Stimulated activated effector memory CD8-positive, alpha-beta T cell treated with anti-CD3 and anti-CD28 coated beads, Interleukin-12 subunit alpha, Interleukin-12 subunit beta, amount 100 ng/mL, for 72 hours (primary cell): ENCODE data around the gene CEACAM16.
A peak's percentile ranks its signal among the peaks of the same experiment; 100 is the strongest.

Source experiments
- ATAC-seq: fragments of 150-1000 bp; cut with Tn5 transposase; 2 replicates; pipeline ENCODE4 v1.10.0; 2021
- DNase-seq, 2 donors: peaks; one replicate each; pipeline ENCODE4 v3.0.0; 2021 to 2022; ENCODE audit warnings: low spot score in 2 of 2
- H3K27ac Mint-ChIP-seq: one replicate; pipeline ENCODE4 v1.8.0; 2022; ENCODE audit warnings: mild to moderate bottlenecking, mixed read lengths
- H3K36me3 Mint-ChIP-seq: one replicate; pipeline ENCODE4 v1.8.0; 2022; ENCODE audit warnings: mild to moderate bottlenecking, mixed read lengths
- H3K4me1 Mint-ChIP-seq: one replicate; pipeline ENCODE4 v1.8.0; 2022; ENCODE audit warnings: mixed read lengths
- H3K4me3 Mint-ChIP-seq: one replicate; pipeline ENCODE4 v1.8.0; 2022; ENCODE audit warnings: mild to moderate bottlenecking, mixed read lengths
- H3K9me3 Mint-ChIP-seq: one replicate; pipeline ENCODE4 v1.8.0; 2022; ENCODE audit warnings: mixed read lengths

Gene CEACAM16

DNA sequence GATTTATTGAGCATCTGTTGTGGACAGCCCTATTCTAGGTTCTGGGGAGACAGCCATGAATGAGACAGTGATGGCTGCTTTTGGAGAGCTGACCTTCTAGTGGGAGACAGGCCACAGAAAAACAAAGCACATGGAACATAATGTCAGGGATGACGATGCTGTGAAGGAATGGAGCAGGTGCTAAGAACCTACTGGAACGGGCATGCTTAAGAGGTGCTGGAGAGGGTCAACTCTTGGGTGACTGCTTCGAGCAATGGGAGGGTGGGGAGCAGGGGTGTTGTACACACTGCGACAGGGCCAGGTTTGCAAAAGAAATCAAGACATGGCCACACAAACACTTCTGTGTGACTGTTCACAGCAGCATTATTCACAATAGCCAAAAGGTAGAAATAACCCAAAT is 12.1 kb upstream of the CEACAM16 start:
- H3K36me3 Mint-ChIP-seq: peaks cover 5% of the 10 kb centered on the region
- ATAC-seq: no peak
- H3K4me1 Mint-ChIP-seq: peaks cover 23% of the 10 kb centered on the region
- no peaks in the 10 kb centered on the region for H3K9me3 Mint-ChIP-seq
- no peak overlapping the region for H3K4me3 Mint-ChIP-seq
- no peak overlapping the region for H3K27ac Mint-ChIP-seq
- no peak for DNase-seq

DNA sequence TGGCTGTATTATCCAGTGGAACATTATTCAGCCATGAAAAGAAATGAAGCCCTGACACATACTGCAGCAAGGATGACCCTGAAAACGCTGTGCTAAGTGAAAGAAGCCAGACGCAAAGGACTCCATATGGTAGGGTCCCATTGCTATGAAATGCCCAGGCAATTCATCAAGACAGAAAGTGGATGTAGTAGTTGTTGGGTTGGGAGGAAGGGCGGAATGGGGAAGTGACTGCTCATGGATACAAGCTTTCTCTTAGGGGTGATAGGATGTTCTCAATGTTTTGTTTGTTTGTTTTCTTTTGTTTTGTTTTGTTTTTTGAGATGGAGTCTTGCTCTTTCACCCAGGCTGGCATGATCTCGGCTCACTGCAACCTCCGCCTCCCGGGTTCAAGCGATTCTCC is 11.1 kb upstream of the CEACAM16 start:
- H3K36me3 Mint-ChIP-seq: peaks cover 5% of the 10 kb centered on the region
- ATAC-seq (no peak), DNase-seq (no peak)
- no peak overlapping the region for H3K27ac Mint-ChIP-seq
- H3K9me3 Mint-ChIP-seq: no peaks in the 10 kb centered on the region
- peaks cover 33% of the 10 kb centered on the region for H3K4me1 Mint-ChIP-seq
- H3K4me3 Mint-ChIP-seq: no peak overlapping the region

GRCh38 chr19:44689290-44690130 is 9.4 kb upstream of the CEACAM16 start:
- H3K36me3 Mint-ChIP-seq: peaks cover 10% of the 10 kb centered on the region

GRCh38 chr19:44690131-44690440 is 8.9 kb upstream of the CEACAM16 start:
- peaks cover 10% of the 10 kb centered on the region for H3K36me3 Mint-ChIP-seq
- H3K4me3 Mint-ChIP-seq: no peak overlapping the region
- H3K27ac Mint-ChIP-seq: no peak overlapping the region
- H3K4me1 Mint-ChIP-seq: peaks cover 38% of the 10 kb centered on the region
- no peak for ATAC-seq
- DNase-seq: no peak
- H3K9me3 Mint-ChIP-seq: no peaks in the 10 kb centered on the region

More at GRCh38 chr19:44689290-44690130, 9.4 kb upstream of the CEACAM16 start:
- ATAC-seq: peak; percentile 46
- peak; percentile 64 to 85 for DNase-seq
- no peaks in the 10 kb centered on the region for H3K9me3 Mint-ChIP-seq
- no peak overlapping the region for H3K4me3 Mint-ChIP-seq
- H3K4me1 Mint-ChIP-seq: peaks cover 42% of the 10 kb centered on the region
- no peak overlapping the region for H3K27ac Mint-ChIP-seq

DNA sequence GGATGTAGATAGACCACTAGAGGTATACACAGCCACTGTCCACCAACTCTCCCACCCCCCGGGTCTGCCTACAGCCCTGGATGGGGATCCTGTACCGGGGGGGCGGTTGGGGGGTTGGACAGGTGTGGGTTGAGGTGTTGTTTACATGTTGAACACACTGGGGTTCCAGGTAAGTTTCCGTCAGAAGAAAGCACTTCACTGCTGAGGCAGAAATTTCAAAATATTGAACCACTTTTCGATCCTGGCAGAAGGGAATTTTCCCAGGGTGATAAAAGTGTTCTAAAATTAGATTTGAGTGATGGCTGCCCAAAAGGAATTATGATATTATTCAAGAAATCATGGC is 6.6 kb upstream of the CEACAM16 start:
- Mint-ChIP-seq H3K4me3 (peak overlapping the region; percentile 62), H3K9me3 (no peaks in the 10 kb centered on the region), H3K27ac (peak overlapping the region; percentile 39), H3K36me3 (peaks cover 10% of the 10 kb centered on the region), H3K4me1 (peaks cover 35% of the 10 kb centered on the region)
- DNase-seq: no peak
- ATAC-seq: peak; percentile 41

DNA sequence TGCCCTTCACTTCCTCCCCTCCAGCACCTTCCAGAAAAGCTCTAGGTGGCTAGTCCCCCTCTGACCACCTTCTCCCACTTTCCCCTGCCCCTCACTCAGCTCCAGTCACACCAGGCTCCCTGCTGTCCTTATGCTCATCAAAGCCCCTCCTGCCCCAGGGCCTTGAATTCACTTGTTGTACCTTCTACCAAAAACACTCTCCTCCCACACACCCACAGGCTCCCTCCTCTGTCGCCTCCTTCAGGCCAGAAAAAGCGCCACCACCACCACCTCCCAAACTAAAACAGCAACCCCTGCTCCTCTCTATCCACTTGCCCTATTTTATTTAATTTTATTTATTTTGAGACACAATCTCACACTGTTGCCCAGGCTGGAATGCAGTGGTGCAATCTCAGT is 4.8 kb upstream of the CEACAM16 start:
- Mint-ChIP-seq H3K4me1 (peaks cover 39% of the 10 kb centered on the region), H3K27ac (peak overlapping the region; percentile 51), H3K36me3 (peaks cover 15% of the 10 kb centered on the region), H3K4me3 (peak overlapping the region; percentile 17), H3K9me3 (no peaks in the 10 kb centered on the region)
- ATAC-seq: no peak
- no peak for DNase-seq

DNA sequence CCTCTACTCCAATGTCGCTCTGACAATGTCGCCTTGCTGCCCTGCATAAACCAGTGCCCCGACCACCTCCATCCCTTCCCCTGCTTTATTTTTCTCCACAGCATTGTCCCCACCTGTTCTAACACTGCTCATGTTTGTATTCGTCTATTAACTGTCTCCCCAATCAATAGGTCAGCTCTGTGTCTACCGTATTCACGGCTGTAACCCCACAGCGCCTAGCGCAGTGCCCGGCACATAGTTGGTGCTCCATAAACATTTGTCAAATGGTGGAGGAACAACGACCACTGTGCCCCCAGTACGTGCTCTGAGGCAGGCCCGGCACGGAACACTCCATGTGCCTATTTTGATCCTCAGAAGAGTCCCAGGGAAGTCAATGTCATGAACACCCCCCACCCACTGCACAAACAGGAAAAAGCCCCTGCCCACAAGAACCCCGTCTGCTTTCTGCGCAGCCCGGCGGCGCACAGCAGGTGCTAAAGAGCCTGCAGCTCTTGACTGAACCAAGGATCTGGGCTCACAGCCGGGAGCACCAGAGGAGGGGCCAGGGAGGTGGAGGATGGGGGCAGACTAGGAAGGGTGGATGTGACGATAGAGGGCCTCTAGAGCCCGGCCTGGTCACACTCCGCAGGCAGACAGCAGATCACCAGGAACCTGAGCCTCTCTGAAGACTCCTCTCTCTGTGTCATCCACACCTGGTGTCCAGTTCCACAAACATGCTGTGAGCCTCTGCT is 1.8 kb upstream of the CEACAM16 start:
- Mint-ChIP-seq H3K4me3 (no peak overlapping the region), H3K27ac (no peak overlapping the region), H3K36me3 (peaks cover 10% of the 10 kb centered on the region), H3K9me3 (no peaks in the 10 kb centered on the region), H3K4me1 (peaks cover 24% of the 10 kb centered on the region)
- DNase-seq (no peak), ATAC-seq (no peak)

GRCh38 chr19:44697670-44698034 is 1.3 kb upstream of the CEACAM16 start:
- no peak overlapping the region for H3K4me3 Mint-ChIP-seq
- DNase-seq (no peak), ATAC-seq (no peak)
- H3K36me3 Mint-ChIP-seq: peaks cover 10% of the 10 kb centered on the region
- H3K4me1 Mint-ChIP-seq: peaks cover 18% of the 10 kb centered on the region
- peak overlapping the region; percentile 60 for H3K27ac Mint-ChIP-seq
- no peaks in the 10 kb centered on the region for H3K9me3 Mint-ChIP-seq

DNA sequence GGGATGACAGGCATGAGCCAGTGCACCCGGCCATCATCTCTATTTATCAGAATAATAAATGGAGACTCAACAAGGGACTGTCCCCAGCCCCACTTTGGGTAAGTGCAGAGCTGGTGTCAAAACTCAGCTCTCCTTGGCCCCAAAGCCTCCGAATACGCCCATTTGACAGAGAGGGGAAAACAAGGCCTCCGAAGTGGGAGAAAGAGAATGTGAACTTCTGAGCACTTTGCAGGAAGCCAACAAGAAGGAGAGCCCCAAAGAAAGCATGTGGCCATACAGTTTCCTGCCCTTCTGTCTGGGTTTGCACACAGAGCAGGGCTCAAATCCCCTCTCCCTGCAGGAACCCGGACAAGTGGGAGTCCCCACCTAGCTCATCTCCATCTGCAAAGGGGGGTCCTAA is 1.6 kb downstream of the CEACAM16 start:
- Mint-ChIP-seq H3K27ac (no peak overlapping the region), H3K4me3 (no peak overlapping the region), H3K9me3 (no peaks in the 10 kb centered on the region), H3K36me3 (peaks cover 4% of the 10 kb centered on the region), H3K4me1 (peaks cover 7% of the 10 kb centered on the region)
- ATAC-seq (no peak), DNase-seq (no peak)

DNA sequence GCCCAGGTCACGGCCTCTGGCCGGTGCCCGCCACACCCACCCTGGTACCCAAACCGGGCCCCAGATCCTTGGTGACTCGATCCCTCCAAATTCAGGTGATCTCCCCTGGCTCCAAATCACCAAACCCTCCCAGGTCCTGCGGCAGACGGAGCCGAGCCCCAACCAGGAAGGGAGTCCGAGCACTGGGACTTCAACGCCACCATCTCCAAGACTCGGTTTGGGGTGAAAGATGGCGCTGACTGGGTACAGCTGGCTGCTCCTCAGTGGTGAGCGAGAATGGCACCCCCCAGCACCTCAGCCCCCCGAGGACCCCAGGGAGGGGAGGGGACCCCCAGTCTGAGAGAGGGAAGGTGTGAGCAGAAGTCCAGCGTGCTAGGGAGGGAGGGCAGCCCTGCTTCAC is 2.3 kb downstream of the CEACAM16 start:
- Mint-ChIP-seq H3K36me3 (peaks cover 4% of the 10 kb centered on the region), H3K4me1 (peaks cover 7% of the 10 kb centered on the region), H3K4me3 (no peak overlapping the region), H3K9me3 (no peaks in the 10 kb centered on the region), H3K27ac (no peak overlapping the region)
- no peak for DNase-seq
- no peak for ATAC-seq

DNA sequence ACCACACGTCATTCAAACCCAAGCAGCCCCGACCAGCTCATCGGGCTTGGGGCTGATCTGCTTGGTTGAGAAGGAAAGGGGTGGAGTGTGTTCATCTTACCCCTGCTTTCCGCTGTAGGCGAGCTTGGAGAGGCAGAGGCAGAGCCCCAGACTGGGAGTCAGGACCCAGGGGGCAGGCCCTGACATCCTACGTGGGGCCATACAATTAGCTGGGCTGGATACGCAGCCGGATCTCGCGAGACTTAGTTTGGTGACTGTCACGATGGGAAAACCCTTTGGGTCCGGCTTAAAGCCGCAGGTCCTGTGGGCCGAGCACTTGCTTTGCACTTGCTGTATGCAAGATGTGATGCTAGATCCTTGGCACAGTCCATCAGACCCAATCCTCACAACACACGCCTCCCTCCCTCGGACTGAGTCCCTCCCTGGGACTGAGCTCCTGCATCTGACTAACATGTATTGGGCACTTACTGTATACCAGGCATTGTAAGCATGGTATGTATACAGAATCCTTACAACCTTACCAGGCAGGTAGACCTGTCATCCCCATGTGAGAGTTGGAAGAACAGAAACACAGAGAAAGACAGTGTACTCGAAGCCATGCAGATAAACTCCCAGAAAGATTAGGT is 3.7 kb downstream of the CEACAM16 start:
- H3K36me3 Mint-ChIP-seq: peaks cover 2% of the 10 kb centered on the region
- DNase-seq (no peak), ATAC-seq (no peak)
- peaks cover 5% of the 10 kb centered on the region for H3K4me1 Mint-ChIP-seq
- H3K9me3 Mint-ChIP-seq: no peaks in the 10 kb centered on the region
- no peak overlapping the region for H3K27ac Mint-ChIP-seq
- no peak overlapping the region for H3K4me3 Mint-ChIP-seq

GRCh38 chr19:44703336-44704078 is 4.6 kb downstream of the CEACAM16 start:
- no peak for ATAC-seq

GRCh38 chr19:44704982-44705381 is 6.0 kb downstream of the CEACAM16 start:
- Mint-ChIP-seq H3K4me1 (peaks cover 2% of the 10 kb centered on the region), H3K36me3 (no peaks in the 10 kb centered on the region), H3K27ac (no peak overlapping the region), H3K4me3 (no peak overlapping the region), H3K9me3 (no peaks in the 10 kb centered on the region)
- no peak for DNase-seq
- ATAC-seq: no peak

More at GRCh38 chr19:44703336-44704078, 4.6 kb downstream of the CEACAM16 start:
- no peak for DNase-seq
- H3K36me3 Mint-ChIP-seq: no peaks in the 10 kb centered on the region
- H3K4me1 Mint-ChIP-seq: no peaks in the 10 kb centered on the region
- no peak overlapping the region for H3K27ac Mint-ChIP-seq
- H3K9me3 Mint-ChIP-seq: no peaks in the 10 kb centered on the region
- no peak overlapping the region for H3K4me3 Mint-ChIP-seq

GRCh38 chr19:44705502-44706010 is 6.6 kb downstream of the CEACAM16 start:
- ATAC-seq (no peak), DNase-seq (no peak)
- Mint-ChIP-seq H3K36me3 (no peaks in the 10 kb centered on the region), H3K4me1 (peaks cover 8% of the 10 kb centered on the region), H3K27ac (no peak overlapping the region), H3K4me3 (no peak overlapping the region), H3K9me3 (no peaks in the 10 kb centered on the region)
